K562 (cell line): ENCODE results near the gene PRDM16. TPM values are rescaled to one million over a fixed set of nuclear protein-coding genes. Genes with fewer than 3 reads are reported as not detected.

ENCODE experiments used
- ATAC-seq: fragments of 200-7000 bp; cut with Tn5 transposase; 3 replicates; pipeline ENCODE4 v1.9.1; 2020; ENCODE audit warnings: moderate library complexity
- BruUV-seq: library from RNA; stranded (reverse); fragments of 400-500 nt; replicated peaks from 2 replicates; lab custom pipeline; 2021; lab: Mats Ljungman, UMichigan
- CTCF ChIA-PET: fragments of 300-600 bp; formaldehyde crosslinking; extraction: SDS; loops from one replicate; lab custom pipeline; 2021; ENCODE audit warnings: low intra/inter-chr PET ratio; lab: Yijun Ruan, JAX
- POLR2A ChIA-PET: fragments of 300-600, 350-650 bp; sonication (Branson Sonifier 250); formaldehyde crosslinking; extraction: SDS; loops from one replicate; lab custom pipeline; 2021; ENCODE audit warnings: antibody characterized with exemption, inconsistent platforms; lab: Yijun Ruan, JAX
- DNase-seq, 4 experiments: peaks; one replicate each; pipeline versions ENCODE4 v3.0.0 to v3.0.0-alpha.2; 2011 to 2018; ENCODE audit warnings: low spot score in 3 of 4, mixed read lengths in 3 of 4; ENCODE audit errors: extremely low read depth in 1 of 4
- FAIRE-seq: peaks from 2 replicates; lab custom pipeline; 2011; peaks lifted over from hg19 to GRCh38; lab: Jason Lieb, UNC
- H2AFZ ChIP-seq: 2 replicates; pipeline ENCODE4 v1.6.0; 2011; ENCODE audit warnings: low read depth, low read length, control low read depth, inconsistent platforms
- H3K27ac ChIP-seq: fragments of 200-600 bp; 3 replicates; pipeline ENCODE4 v1.8.0; 2011; ENCODE audit warnings: low read depth, mild to moderate bottlenecking, control low read depth, inconsistent platforms, low read length, moderate library complexity, mixed read lengths; ENCODE audit errors: extremely low read depth
- H3K27me3 ChIP-seq, 2 experiments: fragments of 300-600 bp in 1 of 2; 2 replicates in 1 of 2; 3 replicates in 1 of 2; pipeline versions ENCODE4 v1.6.0 to v1.8.0; 2011; ENCODE audit warnings: inconsistent platforms in 2 of 2, low read length in 2 of 2, mild to moderate bottlenecking in 1 of 2, mixed read lengths in 1 of 2, moderate library complexity in 1 of 2; ENCODE audit not compliant: control insufficient read depth in 2 of 2, insufficient read depth in 2 of 2
- H3K36me3 ChIP-seq: fragments of 300-600 bp; 3 replicates; pipeline ENCODE4 v1.8.0; 2011; ENCODE audit warnings: mild to moderate bottlenecking, low read length, inconsistent platforms; ENCODE audit not compliant: control insufficient read depth, insufficient read depth
- H3K4me1 ChIP-seq, 2 experiments: fragments of 200-600 bp in 1 of 2; replicated peaks in 1 of 2; 2 replicates in 1 of 2; 3 replicates in 1 of 2; pipeline versions ENCODE4 v1.5.1 to v1.8.0; 2011; ENCODE audit warnings: inconsistent platforms in 2 of 2, low read length in 2 of 2, mild to moderate bottlenecking in 1 of 2, mixed read lengths in 1 of 2, moderate library complexity in 1 of 2; ENCODE audit not compliant: control insufficient read depth in 2 of 2, insufficient read depth in 2 of 2
- H3K4me2 ChIP-seq: 2 replicates; pipeline ENCODE4 v1.6.1; 2011; ENCODE audit warnings: low read length, control low read depth, inconsistent platforms, mixed read lengths; ENCODE audit not compliant: insufficient read depth
- H3K4me3 ChIP-seq: fragments of 200-600 bp; sonication (generic), shearing (Covaris generic); 2 replicates; pipeline ENCODE4 v1.5.1; 2016; ENCODE audit warnings: control low read depth, inconsistent platforms
- H3K79me2 ChIP-seq: fragments of 200-600 bp; 3 replicates; pipeline ENCODE4 v1.8.0; 2011; ENCODE audit warnings: low read length, inconsistent platforms; ENCODE audit not compliant: control insufficient read depth, insufficient read depth
- H3K9ac ChIP-seq, 2 experiments: 2 replicates each; pipeline versions ENCODE4 v1.6.0 to v1.6.1; 2011; ENCODE audit warnings: low read depth in 2 of 2, low read length in 2 of 2, control low read depth in 1 of 2, inconsistent platforms in 1 of 2, mild to moderate bottlenecking in 1 of 2, mixed read lengths in 1 of 2; ENCODE audit not compliant: insufficient read depth in 1 of 2
- H3K9me1 ChIP-seq: one replicate; pipeline ENCODE4 v1.6.0; 2011; ENCODE audit warnings: inconsistent platforms, mild to moderate bottlenecking, low read length, moderate library complexity; ENCODE audit not compliant: control insufficient read depth, insufficient read depth
- H3K9me3 ChIP-seq: replicated peaks from 2 replicates; pipeline ENCODE4 v1.5.1; 2011; ENCODE audit warnings: low read depth, low read length, inconsistent platforms; ENCODE audit not compliant: control insufficient read depth, insufficient read depth
- H4K20me1 ChIP-seq: replicated peaks from 2 replicates; pipeline ENCODE4 v1.6.1; 2011; ENCODE audit warnings: low read length, inconsistent platforms, mixed read lengths; ENCODE audit not compliant: control insufficient read depth, insufficient read depth
- GATA2 ChIP-seq: sonication (generic); formaldehyde crosslinking; IDR thresholded peaks from 2 replicates; pipeline ENCODE4 v1.4.0; 2020; ENCODE audit warnings: mild to moderate bottlenecking, missing genetic modification reagents
- HLTF ChIP-seq: fragments of 450-650 bp; IDR thresholded peaks from 2 replicates; pipeline ENCODE4 v1.6.1; 2016
- HNRNPLL ChIP-seq: fragments of 200-400 bp; formaldehyde crosslinking; IDR thresholded peaks from 2 replicates; pipeline ENCODE4 v1.6.1; 2017; ENCODE audit warnings: low read length, low read depth, mild to moderate bottlenecking; ENCODE audit not compliant: poor library complexity, severe bottlenecking
- WGBS: fragments of 100-300 bp; shearing (Covaris generic); methylation state at CpG from one replicate; pipeline ENCODE4 v1.1.6; 2016; ENCODE audit warnings: low coverage, mixed read lengths; ENCODE audit not compliant: insufficient coverage; ENCODE audit errors: missing lambda C conversion rate; 5-methylcytosine and 5-hydroxymethylcytosine counted together
- in situ Hi-C: fragments of 300-500 bp; cut with MboI; formaldehyde crosslinking; loops from 4 replicates; pipeline ENCODE4 v1.15.0; 2018; ENCODE audit warnings: inconsistent platforms, mixed read lengths
- intact Hi-C: fragments of 100-400 bp; cut with micrococcal nuclease; formaldehyde crosslinking; loops from 2 replicates; pipeline ENCODE4 v1.14.2; 2022
- polyA plus RNA-seq, 8 experiments: library from polyadenylated mRNA; depleted of rRNA in 4 of 8; stranded (reverse) in 5 of 8; unstranded in 3 of 8; fragments of >200 nt; fragmentation: Nextera tagmentation in 2 of 8; fragmentation: Illumina TruSeq in 1 of 8; extraction: Ambion mirVana in 2 of 8; extraction: Trizol in 1 of 8; gene quantifications; 2 replicates each; pipeline versions ENCODE4 v1.2.1 to v1.2.3, GENCODE V29; 2011 to 2014; ENCODE audit warnings: inconsistent platforms in 1 of 8, missing spikeins in 1 of 8
- total RNA-seq, 7 experiments: library from RNA; depleted of rRNA in 6 of 7; stranded (reverse); fragments of >200 nt in 6 of 7; fragmentation: Illumina TruSeq in 2 of 7; extraction: Trizol in 2 of 7; gene quantifications; 2 replicates each; pipeline versions ENCODE4 v1.2.1 to v1.2.3, GENCODE V29; 2011 to 2021; ENCODE audit warnings: low replicate concordance in 1 of 7
- TF ChIP-seq, protein P1 (sequence below): fragments of 250-450 bp; sonication (Bioruptor Pico); IDR thresholded peaks from 2 replicates; pipeline ENCODE4 v1.5.0; 2020; ENCODE audit warnings: mild to moderate bottlenecking
- TF ChIP-seq, protein P2 (sequence below), 2 experiments: fragments of 450-650 bp; IDR thresholded peaks; 2 replicates each; pipeline ENCODE4 v1.6.1; 2016; ENCODE audit warnings: mild to moderate bottlenecking in 2 of 2, borderline replicate concordance in 1 of 2, low read depth in 1 of 2, moderate library complexity in 1 of 2
- TF ChIP-seq, protein P3 (sequence below), 2 experiments: fragments of 250-450 bp in 1 of 2; fragments of 450-650 bp in 1 of 2; sonication (Bioruptor Pico) in 1 of 2; IDR thresholded peaks; 2 replicates each; pipeline versions ENCODE4 v1.6.1 to v1.8.0; 2016 to 2021; ENCODE audit warnings: mild to moderate bottlenecking in 2 of 2, moderate library complexity in 2 of 2, missing compliant biosample characterization in 1 of 2, missing genetic modification characterization in 1 of 2

PRDM16 gene
- total and polyA plus RNA-seq, 9 of the 15 experiments (the other 6 are each of a cell fraction or from before 2014, with no cell fraction given), result 0.10 to 0.27 TPM; not detected in 7

DNA sequence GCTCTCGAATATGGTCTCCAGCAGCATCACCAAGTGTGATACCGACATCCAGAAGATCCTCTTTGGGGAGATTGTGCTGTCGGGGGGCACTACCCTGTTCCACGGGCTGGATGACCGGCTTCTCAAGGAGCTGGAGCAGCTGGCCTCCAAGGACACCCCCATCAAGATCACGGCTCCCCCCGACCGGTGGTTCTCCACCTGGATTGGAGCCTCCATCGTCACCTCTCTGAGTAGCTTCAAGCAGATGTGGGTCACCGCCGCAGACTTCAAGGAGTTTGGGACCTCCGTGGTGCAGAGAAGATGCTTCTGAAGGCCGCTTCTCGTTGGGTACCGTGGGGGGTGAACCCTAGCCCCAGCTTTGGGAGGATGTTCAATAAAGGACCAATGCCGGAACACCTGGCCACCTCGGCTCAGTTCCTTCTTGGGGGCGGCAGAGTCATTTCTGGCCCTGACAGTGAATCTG lies 46.5 kb upstream of the PRDM16 start:
- Histone ChIP-seq H3K9ac (no peak overlapping the region), H3K4me3 (no peak overlapping the region), H3K36me3 (no peaks in the 10 kb centered on the region), H2AFZ (no peak overlapping the region), H3K27me3 (peaks cover 11 to 47% of the 10 kb centered on the region in 2 experiments; a peak in 3 of 5 replicates), H3K79me2 (no peaks in the 10 kb centered on the region), H3K4me1 (0 out of 5 replicates have a peak, but pooled peaks cover 0 to 2% of the 10 kb centered on the region in 2 experiments), H3K9me3 (no peaks in the 10 kb centered on the region), H4K20me1 (0 out of 2 replicates have a peak, but pooled peaks cover 2% of the 10 kb centered on the region), H3K27ac (no peak overlapping the region), H3K9me1 (no peaks in the 10 kb centered on the region), H3K4me2 (no peak overlapping the region)
- BruUV-seq, result no TSS peak
- no peak for DNase-seq
- ChIA-PET POLR2A (interaction anchor here (0.6 kb wide), 1 partner anchor 511 kb away, joined by 3 read pairs; no protein-coding TSS in a partner anchor), CTCF (no interaction called here)
- WGBS, result under 1% methylated on average over 18 of the region's 18 CpGs
- FAIRE-seq, result no peak
- in situ Hi-C loops, result no loop called here
- no peak for ATAC-seq
- intact Hi-C loops, result no loop called here
- TF ChIP-seq, protein P1, sequence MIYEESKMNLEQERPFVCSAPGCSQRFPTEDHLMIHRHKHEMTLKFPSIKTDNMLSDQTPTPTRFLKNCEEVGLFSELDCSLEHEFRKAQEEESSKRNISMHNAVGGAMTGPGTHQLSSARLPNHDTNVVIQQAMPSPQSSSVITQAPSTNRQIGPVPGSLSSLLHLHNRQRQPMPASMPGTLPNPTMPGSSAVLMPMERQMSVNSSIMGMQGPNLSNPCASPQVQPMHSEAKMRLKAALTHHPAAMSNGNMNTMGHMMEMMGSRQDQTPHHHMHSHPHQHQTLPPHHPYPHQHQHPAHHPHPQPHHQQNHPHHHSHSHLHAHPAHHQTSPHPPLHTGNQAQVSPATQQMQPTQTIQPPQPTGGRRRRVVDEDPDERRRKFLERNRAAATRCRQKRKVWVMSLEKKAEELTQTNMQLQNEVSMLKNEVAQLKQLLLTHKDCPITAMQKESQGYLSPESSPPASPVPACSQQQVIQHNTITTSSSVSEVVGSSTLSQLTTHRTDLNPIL (CRISPR knock-in tag), result no peak
- TF ChIP-seq, protein P2, sequence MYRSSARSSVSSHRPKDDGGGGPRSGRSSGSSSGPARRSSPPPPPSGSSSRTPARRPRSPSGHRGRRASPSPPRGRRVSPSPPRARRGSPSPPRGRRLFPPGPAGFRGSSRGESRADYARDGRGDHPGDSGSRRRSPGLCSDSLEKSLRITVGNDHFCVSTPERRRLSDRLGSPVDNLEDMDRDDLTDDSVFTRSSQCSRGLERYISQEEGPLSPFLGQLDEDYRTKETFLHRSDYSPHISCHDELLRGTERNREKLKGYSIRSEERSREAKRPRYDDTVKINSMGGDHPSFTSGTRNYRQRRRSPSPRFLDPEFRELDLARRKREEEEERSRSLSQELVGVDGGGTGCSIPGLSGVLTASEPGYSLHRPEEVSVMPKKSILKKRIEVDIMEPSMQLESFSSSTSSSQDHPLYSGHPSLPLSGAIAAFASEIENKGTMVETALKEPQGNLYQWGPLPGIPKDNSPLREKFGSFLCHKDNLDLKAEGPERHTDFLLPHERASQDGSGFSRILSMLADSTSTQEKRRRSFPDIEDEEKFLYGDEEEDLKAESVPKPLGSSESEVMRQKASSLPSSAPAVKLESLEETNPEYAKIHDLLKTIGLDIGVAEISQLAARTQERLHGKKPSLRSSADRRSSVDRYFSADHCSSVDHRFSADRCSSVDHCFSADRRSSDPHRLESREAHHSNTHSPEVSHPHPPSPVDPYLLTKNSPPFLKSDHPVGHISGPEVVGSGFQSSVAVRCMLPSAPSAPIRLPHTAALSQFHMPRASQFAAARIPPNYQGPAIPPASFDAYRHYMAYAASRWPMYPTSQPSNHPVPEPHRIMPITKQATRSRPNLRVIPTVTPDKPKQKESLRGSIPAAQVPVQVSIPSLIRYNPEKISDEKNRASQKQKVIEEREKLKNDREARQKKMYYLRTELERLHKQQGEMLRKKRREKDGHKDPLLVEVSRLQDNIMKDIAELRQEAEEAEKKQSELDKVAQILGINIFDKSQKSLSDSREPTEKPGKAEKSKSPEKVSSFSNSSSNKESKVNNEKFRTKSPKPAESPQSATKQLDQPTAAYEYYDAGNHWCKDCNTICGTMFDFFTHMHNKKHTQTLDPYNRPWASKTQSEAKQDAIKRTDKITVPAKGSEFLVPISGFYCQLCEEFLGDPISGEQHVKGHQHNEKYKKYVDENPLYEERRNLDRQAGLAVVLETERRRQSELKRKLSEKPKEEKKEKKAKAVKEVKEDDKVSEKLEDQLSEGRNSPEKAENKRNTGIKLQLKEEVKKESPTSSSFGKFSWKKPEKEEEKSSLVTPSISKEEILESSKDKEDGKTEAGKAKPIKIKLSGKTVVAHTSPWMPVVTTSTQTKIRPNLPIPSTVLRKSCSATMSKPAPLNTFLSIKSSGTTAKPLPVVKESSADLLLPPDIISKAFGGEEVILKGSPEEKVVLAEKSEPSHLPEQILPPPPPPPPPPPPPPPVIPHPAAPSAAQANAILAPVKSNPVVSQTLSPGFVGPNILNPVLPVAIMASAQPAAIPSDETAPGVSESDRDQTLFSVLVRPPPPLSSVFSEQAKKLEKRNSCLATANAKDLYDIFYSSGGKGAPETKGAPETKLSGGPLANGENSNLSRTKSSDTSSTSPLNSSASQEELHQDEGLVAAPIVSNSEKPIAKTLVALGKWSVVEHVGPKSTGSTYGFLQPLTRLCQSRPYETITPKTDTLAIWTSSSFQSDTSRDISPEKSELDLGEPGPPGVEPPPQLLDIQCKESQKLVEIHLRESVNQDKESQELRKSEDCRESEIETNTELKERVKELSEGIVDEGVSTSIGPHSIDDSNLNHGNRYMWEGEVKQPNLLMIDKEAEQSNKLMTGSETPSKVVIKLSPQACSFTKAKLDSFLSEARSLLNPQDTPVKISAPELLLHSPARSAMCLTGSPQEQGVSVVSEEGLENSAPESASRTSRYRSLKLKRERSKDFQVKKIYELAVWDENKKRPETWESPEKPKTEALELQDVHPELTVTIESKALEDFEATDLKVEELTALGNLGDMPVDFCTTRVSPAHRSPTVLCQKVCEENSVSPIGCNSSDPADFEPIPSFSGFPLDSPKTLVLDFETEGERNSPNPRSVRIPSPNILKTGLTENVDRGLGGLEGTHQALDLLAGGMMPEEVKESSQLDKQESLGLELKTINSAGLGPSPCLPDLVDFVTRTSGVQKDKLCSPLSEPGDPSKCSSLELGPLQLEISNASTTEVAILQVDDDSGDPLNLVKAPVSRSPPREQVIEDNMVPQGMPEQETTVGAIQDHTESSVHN (IDR thresholded peaks at IDR 0.05; ENCODE audit: borderline replicate concordance in 1 of 2, low read depth in 1 of 2), result no peak
- TF ChIP-seq GATA2 (CRISPR knock-in tag) (no peak), HLTF (no peak), HNRNPLL (no peak)
- TF ChIP-seq, protein P3, sequence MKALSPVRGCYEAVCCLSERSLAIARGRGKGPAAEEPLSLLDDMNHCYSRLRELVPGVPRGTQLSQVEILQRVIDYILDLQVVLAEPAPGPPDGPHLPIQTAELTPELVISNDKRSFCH (CRISPR knock-in tag; IDR thresholded peaks at IDR 0.05), result no peak
- TF ChIP-seq, protein P3 (tag; IDR thresholded peaks at IDR 0.05), result no peak
